OCI-LY1 (cell line): ENCODE measurements around the gene AMBRA1.

Experiments
- H2AFZ ChIP-seq: fragments of 200-600 bp; sonication (generic), shearing (Covaris generic); 2 replicates; pipeline ENCODE4 v1.6.0; 2014; ENCODE audit warnings: antibody characterized with exemption, mild to moderate bottlenecking, low read length
- H3F3A ChIP-seq: fragments of 200-600 bp; sonication (generic), shearing (Covaris generic); 2 replicates; pipeline ENCODE4 v1.6.0; 2014; ENCODE audit warnings: mild to moderate bottlenecking, antibody characterized with exemption, low read length, moderate library complexity; ENCODE audit not compliant: insufficient read depth
- H3K27ac ChIP-seq: fragments of 200-600 bp; sonication (generic); 2 replicates; pipeline ENCODE4 v1.5.1; 2014; ENCODE audit warnings: low read length, mixed run types, mild to moderate bottlenecking, low read depth; ENCODE audit not compliant: poor library complexity, severe bottlenecking
- H3K27me3 ChIP-seq: fragments of 200-600 bp; sonication (generic); 2 replicates; pipeline ENCODE4 v1.6.0; 2014; ENCODE audit warnings: antibody characterized with exemption, mild to moderate bottlenecking, low read length, moderate library complexity; ENCODE audit not compliant: insufficient read depth
- H3K36me3 ChIP-seq: fragments of 200-600 bp; sonication (generic); 2 replicates; pipeline ENCODE4 v1.6.1; 2014; ENCODE audit warnings: mild to moderate bottlenecking, antibody characterized with exemption, low read length, moderate library complexity, mixed read lengths; ENCODE audit not compliant: insufficient read depth
- H3K4me1 ChIP-seq: fragments of 200-600 bp; sonication (generic); 2 replicates; pipeline ENCODE4 v1.5.1; 2014; ENCODE audit warnings: mild to moderate bottlenecking, low read length, moderate library complexity; ENCODE audit not compliant: insufficient read depth, severe bottlenecking
- H3K4me2 ChIP-seq: fragments of 200-600 bp; sonication (generic), shearing (Covaris generic); 2 replicates; pipeline ENCODE4 v1.6.1; 2014; ENCODE audit warnings: low read length
- H3K4me3 ChIP-seq: fragments of 200-600 bp; sonication (generic); 2 replicates; pipeline ENCODE4 v1.5.1; 2014; ENCODE audit warnings: low read length, low read depth, mild to moderate bottlenecking, mixed read lengths; ENCODE audit not compliant: poor library complexity, severe bottlenecking
- H3K79me2 ChIP-seq: fragments of 200-600 bp; shearing (Covaris generic); 2 replicates; pipeline ENCODE4 v1.6.1; 2016; ENCODE audit warnings: mixed run types, low read length, mixed read lengths; ENCODE audit not compliant: insufficient read depth
- H3K9ac ChIP-seq: fragments of 200-600 bp; sonication (generic), shearing (Covaris generic); 2 replicates; pipeline ENCODE4 v1.6.1; 2014; ENCODE audit warnings: mild to moderate bottlenecking, low read length, mixed read lengths
- H3K9me2 ChIP-seq: fragments of 200-600 bp; sonication (generic), shearing (Covaris generic); 2 replicates; pipeline ENCODE4 v1.6.1; 2014; ENCODE audit warnings: low read depth, mild to moderate bottlenecking, low read length, mixed read lengths
- H3K9me3 ChIP-seq: fragments of 200-600 bp; shearing (Covaris generic); 2 replicates; pipeline ENCODE4 v1.6.1; 2014; ENCODE audit warnings: low read length, mixed read lengths
- H4K20me1 ChIP-seq: fragments of 200-600 bp; sonication (generic), shearing (Covaris generic); 2 replicates; pipeline ENCODE4 v1.6.0; 2016; ENCODE audit warnings: mild to moderate bottlenecking, low read length; ENCODE audit not compliant: insufficient read depth
- EZH2 ChIP-seq: fragments of 200-600 bp; sonication (generic), shearing (Covaris generic); IDR thresholded peaks from 2 replicates; pipeline ENCODE4 v1.8.0; 2017; ENCODE audit warnings: borderline replicate concordance, mixed run types, mild to moderate bottlenecking, antibody characterized with exemption, low read length, moderate library complexity, mixed read lengths
- TF ChIP-seq, protein P1 (sequence below): fragments of 200-600 bp; sonication (generic), shearing (Covaris generic); IDR thresholded peaks from 2 replicates; pipeline ENCODE4 v1.5.1; 2017; ENCODE audit warnings: mild to moderate bottlenecking, antibody characterized with exemption, low read length, moderate library complexity, mixed read lengths

The AMBRA1 gene

GRCh38 chr11:46603704-46604308, 10.0 kb upstream of the AMBRA1 start:
- Histone ChIP-seq H3K27ac (no peak overlapping the region), H3K9me2 (no peaks in the 10 kb centered on the region), H3F3A (no peaks in the 10 kb centered on the region), H3K27me3 (no peaks in the 10 kb centered on the region), H3K9ac (no peak overlapping the region), H3K4me1 (peaks cover 14% of the 10 kb centered on the region), H4K20me1 (no peaks in the 10 kb centered on the region), H2AFZ (no peak overlapping the region), H3K9me3 (no peaks in the 10 kb centered on the region), H3K4me3 (no peak overlapping the region), H3K4me2 (no peak overlapping the region; the same call in 1 of the 2 replicates), H3K36me3 (no peaks in the 10 kb centered on the region), H3K79me2 (no peaks in the 10 kb centered on the region)
- TF ChIP-seq EZH2 = no peak
- TF ChIP-seq, protein P1, sequence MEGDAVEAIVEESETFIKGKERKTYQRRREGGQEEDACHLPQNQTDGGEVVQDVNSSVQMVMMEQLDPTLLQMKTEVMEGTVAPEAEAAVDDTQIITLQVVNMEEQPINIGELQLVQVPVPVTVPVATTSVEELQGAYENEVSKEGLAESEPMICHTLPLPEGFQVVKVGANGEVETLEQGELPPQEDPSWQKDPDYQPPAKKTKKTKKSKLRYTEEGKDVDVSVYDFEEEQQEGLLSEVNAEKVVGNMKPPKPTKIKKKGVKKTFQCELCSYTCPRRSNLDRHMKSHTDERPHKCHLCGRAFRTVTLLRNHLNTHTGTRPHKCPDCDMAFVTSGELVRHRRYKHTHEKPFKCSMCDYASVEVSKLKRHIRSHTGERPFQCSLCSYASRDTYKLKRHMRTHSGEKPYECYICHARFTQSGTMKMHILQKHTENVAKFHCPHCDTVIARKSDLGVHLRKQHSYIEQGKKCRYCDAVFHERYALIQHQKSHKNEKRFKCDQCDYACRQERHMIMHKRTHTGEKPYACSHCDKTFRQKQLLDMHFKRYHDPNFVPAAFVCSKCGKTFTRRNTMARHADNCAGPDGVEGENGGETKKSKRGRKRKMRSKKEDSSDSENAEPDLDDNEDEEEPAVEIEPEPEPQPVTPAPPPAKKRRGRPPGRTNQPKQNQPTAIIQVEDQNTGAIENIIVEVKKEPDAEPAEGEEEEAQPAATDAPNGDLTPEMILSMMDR = no peak

DNA sequence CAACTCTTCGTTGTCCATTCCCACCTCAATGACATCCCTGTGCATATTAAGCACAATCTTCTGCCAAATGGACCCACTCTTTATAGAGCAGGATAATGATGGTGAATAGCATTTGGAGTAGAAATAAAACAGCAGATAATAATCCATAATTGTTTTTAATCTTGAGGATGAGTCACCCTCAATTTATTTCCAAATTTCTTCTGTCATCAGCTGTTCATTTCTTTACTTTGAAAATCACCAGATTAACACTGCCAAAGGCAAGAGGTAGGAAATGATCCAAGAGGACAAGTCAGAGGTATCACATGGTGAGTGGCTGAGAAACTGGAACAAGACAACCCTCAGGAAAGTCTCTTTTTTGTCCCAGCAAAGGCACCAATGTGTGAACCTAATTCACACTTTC, 7.3 kb upstream of the AMBRA1 start:
- H2AFZ ChIP-seq = no peak overlapping the region
- H3K4me3 ChIP-seq = no peak overlapping the region
- no peak overlapping the region for H3K4me2 ChIP-seq
- no peaks in the 10 kb centered on the region for H4K20me1 ChIP-seq
- no peaks in the 10 kb centered on the region for H3K9me3 ChIP-seq
- H3K36me3 ChIP-seq = no peaks in the 10 kb centered on the region
- no peaks in the 10 kb centered on the region for H3F3A ChIP-seq
- no peaks in the 10 kb centered on the region for H3K79me2 ChIP-seq
- no peaks in the 10 kb centered on the region for H3K27me3 ChIP-seq
- peaks cover 14% of the 10 kb centered on the region for H3K4me1 ChIP-seq
- TF ChIP-seq, protein P1 = no peak
- no peak for TF ChIP-seq EZH2
- no peaks in the 10 kb centered on the region for H3K9me2 ChIP-seq
- no peak overlapping the region for H3K9ac ChIP-seq
- H3K27ac ChIP-seq = no peak overlapping the region

GRCh38 chr11:46600194-46600960, 6.6 kb upstream of the AMBRA1 start:
- Histone ChIP-seq H3K4me2 (no peak overlapping the region), H3K9me2 (no peaks in the 10 kb centered on the region), H3F3A (no peaks in the 10 kb centered on the region), H3K79me2 (no peaks in the 10 kb centered on the region), H3K27me3 (no peaks in the 10 kb centered on the region), H3K27ac (no peak overlapping the region), H2AFZ (no peak overlapping the region), H3K4me1 (peaks cover 14% of the 10 kb centered on the region), H3K36me3 (no peaks in the 10 kb centered on the region), H3K4me3 (no peak overlapping the region), H3K9me3 (no peaks in the 10 kb centered on the region), H3K9ac (no peak overlapping the region), H4K20me1 (no peaks in the 10 kb centered on the region)
- no peak for TF ChIP-seq EZH2
- TF ChIP-seq, protein P1 = no peak
